Spleen (tissue), 7 donors: ENCODE measurements around the gene TMEM54.

Experiments
- CTCF ChIP-seq, 11 experiments: fragments of 200-600 bp in 7 of 11; fragments of 450-650 bp in 4 of 11; sonication (generic) in 4 of 11; IDR thresholded peaks in 8 of 11; conservative IDR thresholded peaks in 3 of 11; 1 replicate in 7 of 11; 2 replicates in 4 of 11; pipeline versions ENCODE4 v1.4.0 to v1.8.0; 2016 to 2021; ENCODE audit warnings: antibody characterized with exemption in 11 of 11, inconsistent platforms in 4 of 11, mild to moderate bottlenecking in 1 of 11
- POLR2A ChIP-seq, 3 donors: fragments of 450-650 bp; IDR thresholded peaks; one replicate each; pipeline ENCODE4 v1.5.1; 2017; ENCODE audit warnings: antibody characterized with exemption in 3 of 3, mild to moderate bottlenecking in 1 of 3
- POLR2AphosphoS5 ChIP-seq, 3 donors: sonication (generic); formaldehyde crosslinking; IDR thresholded peaks; one replicate each; pipeline ENCODE4 v1.5.1; 2017; ENCODE audit warnings: antibody characterized with exemption in 3 of 3
- donor health status: DM: no; HTN: no; CAD: no; lungs with moderate emphysema.
- donor health status: DM: no; HTN: no; CAD: no.
- donor health status: DM: no; HTN: no; CAD: no.

- TF ChIP-seq CTCF (IDR thresholded peaks at IDR 0.05 in 8 of 11, conservative IDR thresholded peaks at IDR 0.05 in 3 of 11) (no peak), POLR2AphosphoS5 (IDR thresholded peaks at IDR 0.05) (no peak), POLR2A (IDR thresholded peaks at IDR 0.05) (no peak)
Measured at GRCh38 chr1:32902535-32902920, 1.3 kb upstream of the TMEM54 start.
